ENCODE data around the gene HES1. TPM values are rescaled to one million over a fixed set of nuclear protein-coding genes. Genes with fewer than 3 reads are reported as not detected.

The HES1 gene
- total and polyA plus RNA-seq, 2 experiments from 2014 or later, result 10.3 to 13.8 TPM

GRCh38 chr3:194181612-194182529, 45.9 kb downstream of the HES1 start:
- Histone ChIP-seq H3K9me2 (ENCODE audit: insufficient read depth) (no peaks in the 10 kb centered on the region), H3K27ac (no peak overlapping the region), H3K36me3 (ENCODE audit: low read depth) (no peaks in the 10 kb centered on the region), H4K20me1 (ENCODE audit: insufficient read depth) (no peaks in the 10 kb centered on the region), H3K4me1 (ENCODE audit: insufficient read depth) (no peaks in the 10 kb centered on the region), H3K4me2 (ENCODE audit: unreplicated experiment) (no peak overlapping the region), H3K27me3 (replicated peaks; ENCODE audit: insufficient read depth) (peaks cover 15% of the 10 kb centered on the region; the same call in 1 of the 2 replicates), H2AFZ (no peak overlapping the region), H3F3A (ENCODE audit: insufficient read depth) (no peaks in the 10 kb centered on the region), H3K9me3 (ENCODE audit: low read depth) (no peaks in the 10 kb centered on the region), H3K4me3 (no peak overlapping the region), H3K79me2 (ENCODE audit: insufficient read depth) (no peaks in the 10 kb centered on the region), H3K9ac (no peak overlapping the region)
- in situ Hi-C loops (cut with MboI), result no loop called here
- 67 to 70% methylated on average over 11 of the region's 11 CpGs for WGBS, 2 experiments (ENCODE audit: low coverage in 1 of 2, low lambda C conversion rate in 2 of 2, missing lambda C conversion rate in 2 of 2)
- no peak for DNase-seq
- TF ChIP-seq EZH2 (IDR thresholded peaks at IDR 0.05; ENCODE audit: insufficient read depth, poor library complexity, severe bottlenecking) (no peak), EZH2phosphoT487 (IDR thresholded peaks at IDR 0.05; ENCODE audit: insufficient read depth, low read depth) (no peak)

DNA sequence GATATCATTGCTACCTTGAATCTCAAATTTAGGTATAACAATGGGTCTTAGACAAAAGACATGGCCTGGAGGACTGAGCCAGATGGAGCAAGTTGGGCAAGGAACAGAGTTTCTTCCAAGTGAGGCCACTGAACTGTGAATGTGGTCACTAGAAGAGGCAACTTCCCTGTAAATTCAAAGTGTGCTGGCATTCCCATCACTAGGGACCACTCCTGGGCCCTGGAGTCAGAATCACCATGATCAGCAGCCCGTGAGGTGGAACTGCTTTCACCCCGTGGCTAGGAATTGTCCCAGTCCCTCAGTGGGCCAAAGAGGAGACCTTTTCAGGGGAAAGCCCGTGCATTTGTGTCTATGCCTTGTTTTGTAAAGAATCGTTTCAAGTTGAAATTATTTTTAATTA, 47.3 kb downstream of the HES1 start:
- Histone ChIP-seq H2AFZ (no peak overlapping the region), H3K36me3 (ENCODE audit: low read depth) (no peaks in the 10 kb centered on the region), H3K4me1 (ENCODE audit: insufficient read depth) (no peaks in the 10 kb centered on the region), H3K4me3 (no peak overlapping the region), H3K9me3 (ENCODE audit: low read depth) (no peaks in the 10 kb centered on the region), H4K20me1 (ENCODE audit: insufficient read depth) (no peaks in the 10 kb centered on the region), H3K9ac (no peak overlapping the region), H3K4me2 (ENCODE audit: unreplicated experiment) (no peak overlapping the region), H3K27me3 (replicated peaks; ENCODE audit: insufficient read depth) (peaks cover 2% of the 10 kb centered on the region; the same call in 1 of the 2 replicates), H3K9me2 (ENCODE audit: insufficient read depth) (no peaks in the 10 kb centered on the region), H3F3A (ENCODE audit: insufficient read depth) (no peaks in the 10 kb centered on the region), H3K27ac (no peak overlapping the region), H3K79me2 (ENCODE audit: insufficient read depth) (no peaks in the 10 kb centered on the region)
- no peak for TF ChIP-seq EZH2 (IDR thresholded peaks at IDR 0.05; ENCODE audit: insufficient read depth, poor library complexity, severe bottlenecking)
- no peak for TF ChIP-seq EZH2phosphoT487 (IDR thresholded peaks at IDR 0.05; ENCODE audit: insufficient read depth, low read depth)
- in situ Hi-C loops (cut with MboI), result no loop called here
- 62 to 72% methylated on average over 4 of the region's 4 CpGs for WGBS, 2 experiments (ENCODE audit: low coverage in 1 of 2, low lambda C conversion rate in 2 of 2, missing lambda C conversion rate in 2 of 2)
- no peak for DNase-seq

DNA sequence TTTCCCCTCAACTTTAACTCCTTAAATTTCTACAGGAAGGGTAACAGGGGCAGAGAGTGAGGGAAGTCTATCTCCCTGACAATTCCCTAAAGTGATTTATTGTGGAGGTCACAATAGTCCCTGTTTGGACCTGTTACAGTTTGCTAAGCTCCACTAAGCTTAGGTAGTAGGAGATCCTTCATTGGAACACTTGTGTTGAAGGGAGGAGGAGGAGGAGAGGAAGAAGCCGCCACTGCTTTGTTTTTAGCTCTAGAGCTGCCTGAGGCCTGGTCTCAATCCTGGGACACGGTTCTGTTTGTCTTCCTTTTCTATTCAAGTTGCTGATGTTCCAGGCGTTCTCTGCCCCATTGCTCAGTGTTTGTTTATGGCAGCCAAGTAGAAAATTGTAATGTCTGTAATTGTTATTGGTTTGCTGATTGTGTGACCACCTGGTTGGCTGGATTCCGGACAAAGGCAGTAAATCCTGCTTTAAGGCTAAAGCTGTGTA, 48.4 kb downstream of the HES1 start:
- no peak overlapping the region for H3K4me3 ChIP-seq
- no peak overlapping the region for H3K9ac ChIP-seq
- H2AFZ ChIP-seq, result no peak overlapping the region
- H3K9me2 ChIP-seq (ENCODE audit: insufficient read depth), result no peaks in the 10 kb centered on the region
- no peaks in the 10 kb centered on the region for H3K36me3 ChIP-seq (ENCODE audit: low read depth)
- no peak overlapping the region for H3K27ac ChIP-seq
- TF ChIP-seq EZH2 (IDR thresholded peaks at IDR 0.05; ENCODE audit: insufficient read depth, poor library complexity, severe bottlenecking), result no peak
- no peak for TF ChIP-seq EZH2phosphoT487 (IDR thresholded peaks at IDR 0.05; ENCODE audit: insufficient read depth, low read depth)
- no peaks in the 10 kb centered on the region for H4K20me1 ChIP-seq (ENCODE audit: insufficient read depth)
- H3K79me2 ChIP-seq (ENCODE audit: insufficient read depth), result no peaks in the 10 kb centered on the region
- no peak overlapping the region for H3K4me2 ChIP-seq (ENCODE audit: unreplicated experiment)
- no peaks in the 10 kb centered on the region for H3K4me1 ChIP-seq (ENCODE audit: insufficient read depth)
- no peaks in the 10 kb centered on the region for H3K9me3 ChIP-seq (ENCODE audit: low read depth)
- H3K27me3 ChIP-seq (replicated peaks; ENCODE audit: insufficient read depth), result no peaks in the 10 kb centered on the region
- H3F3A ChIP-seq (ENCODE audit: insufficient read depth), result no peaks in the 10 kb centered on the region
- WGBS, 2 experiments (ENCODE audit: low coverage in 1 of 2, low lambda C conversion rate in 2 of 2, missing lambda C conversion rate in 2 of 2), result 38 to 56% methylated on average over 4 of the region's 4 CpGs
- no peak for DNase-seq
- in situ Hi-C loops (cut with MboI), result no loop called here

DNA sequence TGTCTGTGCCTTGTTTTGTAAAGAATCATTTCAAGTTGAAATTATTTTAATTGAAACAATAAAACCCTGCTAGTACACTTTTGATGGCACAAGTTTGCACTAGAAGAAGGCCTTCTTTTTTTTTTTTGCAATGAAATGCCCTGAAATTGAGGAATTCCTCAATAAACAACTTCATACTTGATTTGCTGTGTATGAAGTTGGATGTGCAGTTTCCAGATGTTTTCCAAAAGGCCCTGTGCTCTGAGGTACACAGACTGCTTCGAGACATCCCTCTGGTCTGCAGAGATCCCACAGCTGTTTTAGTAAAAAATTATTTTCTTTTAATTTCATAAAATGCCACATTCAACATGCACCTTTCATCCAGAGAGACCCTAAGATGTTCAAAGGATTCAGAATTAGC, 48.9 kb downstream of the HES1 start:
- Histone ChIP-seq H3K9ac (no peak overlapping the region), H3K27ac (no peak overlapping the region), H4K20me1 (ENCODE audit: insufficient read depth) (no peaks in the 10 kb centered on the region), H3K4me1 (ENCODE audit: insufficient read depth) (no peaks in the 10 kb centered on the region), H3K36me3 (ENCODE audit: low read depth) (no peaks in the 10 kb centered on the region), H3K9me3 (ENCODE audit: low read depth) (no peaks in the 10 kb centered on the region), H3F3A (ENCODE audit: insufficient read depth) (no peaks in the 10 kb centered on the region), H3K4me3 (no peak overlapping the region), H3K4me2 (ENCODE audit: unreplicated experiment) (no peak overlapping the region), H2AFZ (no peak overlapping the region), H3K27me3 (replicated peaks; ENCODE audit: insufficient read depth) (no peaks in the 10 kb centered on the region), H3K9me2 (ENCODE audit: insufficient read depth) (no peaks in the 10 kb centered on the region), H3K79me2 (ENCODE audit: insufficient read depth) (no peaks in the 10 kb centered on the region)
- TF ChIP-seq EZH2phosphoT487 (IDR thresholded peaks at IDR 0.05; ENCODE audit: insufficient read depth, low read depth) (no peak), EZH2 (IDR thresholded peaks at IDR 0.05; ENCODE audit: insufficient read depth, poor library complexity, severe bottlenecking) (no peak)
- in situ Hi-C loops (cut with MboI), result no loop called here
- WGBS, 2 experiments (ENCODE audit: low coverage in 1 of 2, low lambda C conversion rate in 2 of 2, missing lambda C conversion rate in 2 of 2), result 53 to 56% methylated on average over 1 of the region's 1 CpG
- DNase-seq, result no peak

All from GM23248 (cell line).